Lower lobe of right lung (tissue), 2 donors: ENCODE data around the gene B3GLCT. TPM values are rescaled to one million over a fixed set of nuclear protein-coding genes. Genes with fewer than 3 reads are reported as not detected.

Experiments used
- ATAC-seq, 2 donors: fragments of 200-7000 bp; cut with Tn5 transposase; one replicate each; pipeline ENCODE4 v1.9.1; 2020 to 2022; ENCODE audit warnings: mild to moderate bottlenecking in 2 of 2, moderate library complexity in 2 of 2
- DNase-seq: peaks from one replicate; pipeline ENCODE4 v3.0.0-alpha.2; 2020
- H3K27ac ChIP-seq: fragments of 200-600 bp; one replicate; pipeline ENCODE4 v1.8.0; 2022
- H3K27me3 ChIP-seq: fragments of 200-600 bp; one replicate; pipeline ENCODE4 v1.8.0; 2022; ENCODE audit warnings: low read depth
- H3K36me3 ChIP-seq: fragments of 200-600 bp; one replicate; pipeline ENCODE4 v1.8.0; 2022; ENCODE audit warnings: mild to moderate bottlenecking
- H3K4me1 ChIP-seq: fragments of 200-600 bp; one replicate; pipeline ENCODE4 v1.8.0; 2022
- H3K4me3 ChIP-seq: fragments of 200-600 bp; one replicate; pipeline ENCODE4 v1.8.0; 2022; ENCODE audit warnings: mild to moderate bottlenecking
- H3K9me3 ChIP-seq: fragments of 200-600 bp; one replicate; pipeline ENCODE4 v1.8.0; 2022
- intact Hi-C: fragments of 100-400 bp; cut with DNase I; formaldehyde crosslinking; loops from one replicate; pipeline ENCODE4 v1.11.0; 2022
- total RNA-seq: library from RNA; stranded (reverse); fragmentation: NEBNext Ultra II Directional; extraction: Animal tissue kit (Norgen Biotek cat#: 25700); gene quantifications from one replicate; pipeline ENCODE4 v1.2.1, GENCODE V29; 2021
- TF ChIP-seq, protein P1 (sequence below): fragments of 200-600 bp; IDR thresholded peaks from one replicate; pipeline ENCODE4 v1.8.0; 2022; ENCODE audit warnings: antibody characterized with exemption, mild to moderate bottlenecking
- donor health status: DM: no; HTN: yes; CAD: no; lungs with severe emphysema.

Gene B3GLCT
- total RNA-seq, 1 donor from 2014 or later, result 6.1 TPM

DNA sequence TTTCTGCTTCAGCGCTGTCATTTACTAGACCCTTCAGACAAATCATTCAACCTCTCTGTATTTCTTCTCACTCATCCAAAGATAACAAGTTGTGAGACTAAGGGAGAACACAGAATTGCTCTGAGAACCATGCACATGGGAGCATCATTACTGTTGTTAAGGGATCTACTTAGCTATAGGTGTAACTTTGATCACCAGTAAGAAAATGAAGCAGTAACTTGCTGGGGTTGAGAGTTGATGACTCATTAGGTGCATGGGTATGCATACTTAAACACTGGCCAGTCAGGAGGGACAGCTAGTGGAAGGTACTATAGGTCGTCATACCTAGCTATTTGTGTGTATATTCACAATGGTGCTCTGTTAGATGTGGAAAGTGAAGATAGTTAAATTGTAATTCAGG is 61.5 kb downstream of the B3GLCT start:
- Histone ChIP-seq H3K27me3 (no peaks in the 10 kb centered on the region), H3K9me3 (peaks cover 16% of the 10 kb centered on the region), H3K27ac (no peak overlapping the region), H3K4me3 (no peak overlapping the region), H3K4me1 (no peaks in the 10 kb centered on the region), H3K36me3 (peaks cover 18% of the 10 kb centered on the region)
- TF ChIP-seq, protein P1, sequence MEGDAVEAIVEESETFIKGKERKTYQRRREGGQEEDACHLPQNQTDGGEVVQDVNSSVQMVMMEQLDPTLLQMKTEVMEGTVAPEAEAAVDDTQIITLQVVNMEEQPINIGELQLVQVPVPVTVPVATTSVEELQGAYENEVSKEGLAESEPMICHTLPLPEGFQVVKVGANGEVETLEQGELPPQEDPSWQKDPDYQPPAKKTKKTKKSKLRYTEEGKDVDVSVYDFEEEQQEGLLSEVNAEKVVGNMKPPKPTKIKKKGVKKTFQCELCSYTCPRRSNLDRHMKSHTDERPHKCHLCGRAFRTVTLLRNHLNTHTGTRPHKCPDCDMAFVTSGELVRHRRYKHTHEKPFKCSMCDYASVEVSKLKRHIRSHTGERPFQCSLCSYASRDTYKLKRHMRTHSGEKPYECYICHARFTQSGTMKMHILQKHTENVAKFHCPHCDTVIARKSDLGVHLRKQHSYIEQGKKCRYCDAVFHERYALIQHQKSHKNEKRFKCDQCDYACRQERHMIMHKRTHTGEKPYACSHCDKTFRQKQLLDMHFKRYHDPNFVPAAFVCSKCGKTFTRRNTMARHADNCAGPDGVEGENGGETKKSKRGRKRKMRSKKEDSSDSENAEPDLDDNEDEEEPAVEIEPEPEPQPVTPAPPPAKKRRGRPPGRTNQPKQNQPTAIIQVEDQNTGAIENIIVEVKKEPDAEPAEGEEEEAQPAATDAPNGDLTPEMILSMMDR, result no peak
- no peak for DNase-seq
- intact Hi-C loops, result no loop called here
- no peak for ATAC-seq

DNA sequence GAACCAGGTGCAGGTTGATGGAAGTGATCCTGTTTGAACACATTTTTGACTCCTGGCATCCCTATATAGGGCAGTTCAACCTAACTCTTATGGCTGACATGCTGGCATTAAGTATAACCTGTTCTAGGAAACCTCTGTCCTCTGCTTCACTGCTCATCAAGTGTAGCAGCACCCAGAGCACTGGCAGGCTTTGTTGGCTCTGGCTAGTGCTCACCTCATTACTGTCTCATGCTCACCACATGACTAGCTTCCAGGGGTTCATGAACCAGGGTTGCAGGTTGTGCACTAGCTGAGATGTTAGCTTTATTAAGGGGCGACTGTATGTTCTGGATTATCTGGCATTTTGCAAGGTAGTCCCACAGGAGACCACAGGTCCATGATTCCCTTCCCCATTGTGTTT is 63.6 kb downstream of the B3GLCT start:
- no peaks in the 10 kb centered on the region for H3K27me3 ChIP-seq
- intact Hi-C loops, result no loop called here
- H3K36me3 ChIP-seq, result peaks cover 18% of the 10 kb centered on the region
- TF ChIP-seq, protein P1, result no peak
- H3K4me3 ChIP-seq, result no peak overlapping the region
- no peaks in the 10 kb centered on the region for H3K4me1 ChIP-seq
- H3K27ac ChIP-seq, result no peak overlapping the region
- peaks cover 3% of the 10 kb centered on the region for H3K9me3 ChIP-seq
- no peak for ATAC-seq
- no peak for DNase-seq

DNA sequence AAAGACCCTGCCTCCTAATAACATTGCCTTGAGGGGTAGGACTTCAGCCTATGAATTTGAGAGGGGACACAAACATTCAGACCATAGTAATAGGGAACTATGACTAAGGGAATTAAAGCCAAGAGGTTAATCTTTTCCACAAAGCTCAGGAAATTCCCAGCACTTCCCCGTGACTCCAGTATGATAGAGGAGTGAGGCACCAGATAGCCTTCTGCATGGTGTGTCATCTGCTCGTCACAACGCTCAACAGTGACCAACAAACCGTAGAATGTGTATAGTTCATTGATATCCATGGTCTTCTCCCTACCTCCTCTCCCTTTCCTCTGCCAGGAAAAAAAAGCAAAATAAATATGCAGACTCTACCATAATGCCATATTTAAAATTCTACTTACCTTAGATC is 64.4 kb downstream of the B3GLCT start:
- H3K36me3 ChIP-seq, result peaks cover 18% of the 10 kb centered on the region
- DNase-seq (no peak), ATAC-seq (no peak)
- TF ChIP-seq, protein P1, result no peak
- H3K4me3 ChIP-seq, result no peak overlapping the region
- H3K9me3 ChIP-seq, result no peaks in the 10 kb centered on the region
- intact Hi-C loops, result no loop called here
- no peaks in the 10 kb centered on the region for H3K4me1 ChIP-seq
- H3K27me3 ChIP-seq, result no peaks in the 10 kb centered on the region
- no peak overlapping the region for H3K27ac ChIP-seq

DNA sequence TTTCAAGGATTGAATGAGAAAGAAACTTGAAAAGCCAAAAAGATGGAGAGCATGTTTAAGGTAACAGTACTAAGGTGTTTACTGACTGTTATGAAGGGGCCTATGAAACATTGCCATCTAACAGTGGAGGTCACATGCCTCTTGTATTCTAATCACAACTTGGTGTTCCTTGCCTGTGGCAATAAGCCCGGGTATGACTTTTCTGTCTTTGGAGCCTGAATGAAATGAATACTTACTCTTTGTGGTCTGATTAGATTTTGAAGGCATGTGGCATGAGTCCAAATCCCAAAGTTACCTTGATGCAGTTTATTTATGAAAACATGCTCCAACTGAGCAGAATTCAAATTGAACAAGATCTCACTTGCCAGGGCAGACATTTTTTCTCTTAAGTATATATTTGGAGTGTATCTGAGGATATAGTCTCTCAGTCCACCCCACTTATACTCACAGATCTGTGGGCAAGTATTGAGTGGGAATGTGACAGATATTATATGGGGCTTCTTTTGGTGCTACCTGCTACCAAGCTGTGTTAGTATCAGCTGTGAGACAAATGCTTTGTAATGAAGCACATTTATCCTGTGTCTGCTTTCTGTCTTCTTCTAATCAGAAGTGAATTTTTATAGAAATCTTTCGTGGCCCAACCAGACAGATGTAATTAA is 67.5 kb downstream of the B3GLCT start:
- TF ChIP-seq, protein P1, result no peak
- Histone ChIP-seq H3K9me3 (no peaks in the 10 kb centered on the region), H3K27ac (no peak overlapping the region), H3K4me1 (no peaks in the 10 kb centered on the region), H3K27me3 (no peaks in the 10 kb centered on the region), H3K4me3 (no peak overlapping the region), H3K36me3 (peaks cover 4% of the 10 kb centered on the region)
- intact Hi-C loops, result no loop called here
- no peak for DNase-seq
- ATAC-seq, result no peak

DNA sequence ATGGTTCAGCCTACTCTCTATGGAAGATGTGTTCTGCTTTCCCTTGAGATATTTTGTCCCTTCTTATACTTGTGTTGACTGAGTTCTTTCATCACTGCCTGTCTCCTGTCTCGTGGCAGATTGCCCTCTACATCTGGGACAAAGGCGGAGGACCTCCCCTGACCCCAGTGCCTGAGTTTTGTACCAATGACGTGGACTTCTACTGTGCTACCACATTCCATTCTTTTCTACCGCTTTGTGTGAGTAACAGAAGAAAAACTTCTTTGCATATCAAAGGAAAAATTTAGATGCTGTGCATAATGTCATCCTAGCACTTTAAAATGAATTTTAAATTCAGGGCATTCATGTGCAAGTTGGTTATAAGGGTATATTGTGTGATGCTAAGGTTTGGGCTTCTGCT is 74.6 kb downstream of the B3GLCT start:
- H3K4me3 ChIP-seq, result no peak overlapping the region
- H3K9me3 ChIP-seq, result peaks cover under 1% of the 10 kb centered on the region
- H3K27ac ChIP-seq, result no peak overlapping the region
- ATAC-seq (no peak), DNase-seq (no peak)
- intact Hi-C loops, result no loop called here
- H3K4me1 ChIP-seq, result no peaks in the 10 kb centered on the region
- peaks cover 7% of the 10 kb centered on the region for H3K36me3 ChIP-seq
- H3K27me3 ChIP-seq, result no peaks in the 10 kb centered on the region
- TF ChIP-seq, protein P1, result no peak
